GM18870 (cell line): ENCODE results near the gene RALGAPA1.
"Not testable (repeated sequence)": the region's sequence is repeated elsewhere in the genome, so short reads cannot be mapped to it uniquely, and the experiment has no call there.

Source experiments
- ATAC-seq: cut with Tn5 transposase; IDR thresholded peaks from one replicate; pipeline ENCODE4 v1.9.1; 2021; ENCODE audit warnings: moderate library complexity; ENCODE audit not compliant: unreplicated experiment

Gene RALGAPA1

DNA sequence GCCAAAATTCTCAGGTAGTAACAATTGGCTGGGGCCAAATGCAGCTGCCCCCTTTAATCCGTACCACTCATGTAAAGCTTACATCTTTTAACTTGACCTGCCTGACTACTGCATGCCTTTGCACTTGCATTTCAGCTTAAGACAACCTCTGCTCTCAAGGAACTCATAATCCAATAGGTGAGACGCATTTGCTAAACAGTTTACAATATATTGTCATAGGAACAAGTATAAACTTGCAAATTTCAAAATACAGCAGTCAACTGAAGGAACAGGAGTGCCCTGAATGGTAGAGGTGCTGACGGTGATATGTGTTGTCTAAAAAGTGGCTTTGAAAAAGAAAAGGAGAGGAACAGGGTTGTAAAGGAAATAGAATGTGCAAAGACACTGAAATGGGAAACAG lies 13.4 kb upstream of the RALGAPA1 start:
- ATAC-seq = no peak

DNA sequence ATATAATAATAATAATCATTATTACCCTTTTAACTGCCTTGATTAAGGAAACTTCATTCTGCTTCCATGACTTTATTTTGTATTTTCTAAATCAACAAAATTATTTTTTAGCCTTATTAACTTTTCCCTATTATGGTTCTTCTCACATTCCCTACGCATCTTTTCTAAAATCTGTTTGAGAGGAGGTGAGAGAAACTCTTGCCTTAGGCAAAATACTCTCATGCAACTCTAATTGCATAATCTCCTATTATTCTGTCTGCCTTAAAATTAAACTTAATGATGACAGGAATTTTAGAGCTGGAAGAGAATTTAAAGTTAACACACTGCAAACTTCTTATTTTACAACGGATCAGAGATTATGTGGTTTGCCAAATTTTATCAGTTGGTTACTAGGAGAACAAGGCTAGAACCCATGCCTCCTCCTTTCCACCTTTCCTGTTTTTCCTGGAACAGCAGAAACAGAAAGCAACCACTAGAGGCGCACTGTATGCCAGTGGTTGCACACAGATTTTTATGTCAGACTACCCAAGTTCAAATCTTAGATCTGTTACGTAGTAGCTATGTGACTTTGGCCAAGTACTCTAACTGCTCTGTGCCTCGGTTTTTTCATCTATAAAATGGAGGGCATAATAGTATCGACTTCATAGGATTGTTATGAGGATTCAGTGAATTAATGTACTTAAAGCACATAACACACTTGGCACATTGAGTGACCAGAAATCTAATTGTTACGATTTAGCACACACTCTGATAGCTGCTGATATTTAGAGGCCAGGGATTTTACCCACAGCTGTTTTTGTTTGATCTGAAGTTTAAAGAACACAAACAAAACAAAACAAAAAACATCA lies 12.7 kb upstream of the RALGAPA1 start:
- ATAC-seq = no peak

DNA sequence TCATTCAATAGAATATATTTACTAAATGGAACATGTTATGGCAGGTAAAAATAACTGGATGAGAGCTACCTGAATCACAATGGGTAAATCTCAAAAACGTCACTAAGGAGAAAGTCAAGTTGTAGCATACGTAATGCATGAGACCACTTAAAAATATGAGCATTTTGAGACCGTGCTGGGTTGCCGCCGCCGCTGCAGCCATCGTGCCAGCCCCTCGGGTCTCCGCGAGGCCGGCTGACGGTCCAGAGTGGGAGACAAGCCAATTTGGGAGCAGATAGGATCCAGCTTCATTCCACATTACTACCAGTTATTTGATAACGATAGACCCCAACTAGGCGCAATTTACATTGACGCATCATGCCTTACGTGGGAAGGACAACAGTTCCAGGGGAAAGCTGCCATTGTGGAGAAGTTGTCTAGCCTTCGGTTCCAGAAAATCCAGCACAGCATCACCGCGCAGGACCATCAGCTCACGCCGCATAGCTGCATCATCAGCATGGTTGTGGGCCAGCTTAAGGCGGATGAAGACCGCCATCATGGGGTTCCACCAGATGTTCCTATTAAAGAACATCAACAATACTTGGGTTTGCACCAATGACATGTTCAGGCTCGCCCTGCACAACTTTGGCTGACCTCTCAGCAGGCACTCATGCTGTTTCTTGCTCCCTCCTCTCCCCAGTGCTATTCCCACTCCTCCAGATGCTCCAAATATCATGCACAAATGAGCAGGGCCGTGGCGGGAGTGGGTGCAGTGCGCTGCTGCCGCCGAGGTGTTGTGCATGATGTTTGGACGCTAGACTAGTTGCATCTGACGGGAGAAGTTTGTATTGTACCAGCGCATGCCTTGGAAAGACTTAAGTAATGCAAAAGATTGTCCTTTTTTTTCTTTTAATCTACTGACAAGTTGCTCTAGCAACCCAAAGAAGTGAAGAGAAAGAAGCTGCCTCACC lies 10.8 kb upstream of the RALGAPA1 start:
- no peak for ATAC-seq

DNA sequence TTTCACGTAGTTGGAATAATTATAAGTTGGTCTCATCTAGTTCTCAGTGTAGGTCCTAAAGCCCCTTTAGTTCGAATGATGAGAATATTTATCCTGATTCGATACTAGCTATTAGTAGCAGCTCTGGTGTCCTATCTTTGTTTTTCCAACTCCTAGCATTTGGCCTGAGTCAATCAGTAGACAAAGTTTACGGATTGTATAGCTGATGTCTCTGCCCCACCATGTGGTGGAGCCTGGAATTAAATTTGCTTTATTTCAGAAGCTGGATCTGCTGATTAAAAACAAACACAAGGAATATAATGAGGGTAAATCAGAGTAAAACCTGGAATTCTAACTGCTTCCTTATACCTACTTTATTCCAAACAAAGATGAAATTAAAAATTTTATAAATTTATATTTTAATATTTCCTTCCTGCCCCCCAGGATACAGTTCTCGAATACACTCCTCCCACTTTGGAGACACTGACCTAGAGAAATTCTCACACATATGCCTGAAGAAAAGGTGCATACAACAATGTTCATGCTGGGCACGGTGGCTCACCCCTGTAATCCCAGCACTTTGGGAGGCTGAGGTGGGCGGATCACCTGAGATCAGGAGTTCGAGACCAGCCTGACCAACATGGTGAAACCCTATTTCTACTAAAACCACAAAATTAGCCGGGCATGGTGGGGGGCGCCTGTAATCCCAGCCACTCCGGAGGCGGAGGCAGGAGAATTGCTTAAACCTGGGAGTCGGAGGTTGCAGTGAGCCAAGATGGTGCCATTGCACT lies 9.4 kb upstream of the RALGAPA1 start:
- ATAC-seq = no peak

DNA sequence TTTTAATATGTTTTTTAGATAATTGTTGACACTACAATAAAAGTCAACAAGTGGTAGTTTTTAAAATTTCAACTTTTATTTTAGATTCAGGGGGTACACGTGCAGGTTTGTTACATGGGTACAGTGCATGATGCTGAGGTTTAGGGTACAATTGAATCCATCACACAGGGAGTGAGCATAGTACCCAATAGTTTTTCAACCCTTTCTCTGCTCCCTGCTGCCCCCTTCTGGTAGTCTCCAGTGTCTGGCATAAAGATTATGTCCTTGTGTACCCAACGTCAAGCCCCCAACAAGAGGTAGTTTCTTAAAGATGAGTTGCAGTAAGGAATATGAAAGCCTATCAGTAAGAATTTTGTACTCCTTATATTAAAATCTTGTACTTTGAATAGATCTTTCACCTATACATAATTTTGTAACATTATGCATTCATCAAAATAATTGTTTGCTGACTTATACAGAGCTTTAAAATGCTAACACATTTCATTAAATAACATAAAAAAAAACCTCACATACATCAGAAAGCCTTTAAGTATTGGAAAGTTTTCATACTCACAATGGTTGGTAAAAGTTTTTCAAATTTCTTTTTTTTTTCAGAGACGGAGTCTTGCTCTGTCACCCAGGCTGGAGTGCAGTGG lies 5.4 kb upstream of the RALGAPA1 start:
- peak; percentile 71 for ATAC-seq

DNA sequence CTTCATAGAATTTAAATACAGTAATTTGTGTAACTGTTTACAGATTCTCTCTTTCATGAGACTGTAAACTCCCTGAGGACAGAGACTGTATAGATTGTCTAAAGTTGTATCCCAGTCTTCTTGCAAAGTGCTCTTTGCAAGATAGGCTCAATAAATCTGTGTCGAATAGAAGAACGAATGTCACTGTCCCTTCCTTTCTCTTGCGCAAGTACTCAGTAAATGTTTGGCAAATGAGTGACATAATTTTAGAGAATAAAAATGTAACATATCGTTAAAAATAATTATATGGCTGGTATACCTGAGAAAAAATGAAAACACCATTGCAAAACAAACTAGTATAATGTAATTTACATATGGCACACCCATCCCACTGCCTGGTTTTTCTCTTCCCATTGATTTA lies 1.9 kb upstream of the RALGAPA1 start:
- ATAC-seq = no peak

DNA sequence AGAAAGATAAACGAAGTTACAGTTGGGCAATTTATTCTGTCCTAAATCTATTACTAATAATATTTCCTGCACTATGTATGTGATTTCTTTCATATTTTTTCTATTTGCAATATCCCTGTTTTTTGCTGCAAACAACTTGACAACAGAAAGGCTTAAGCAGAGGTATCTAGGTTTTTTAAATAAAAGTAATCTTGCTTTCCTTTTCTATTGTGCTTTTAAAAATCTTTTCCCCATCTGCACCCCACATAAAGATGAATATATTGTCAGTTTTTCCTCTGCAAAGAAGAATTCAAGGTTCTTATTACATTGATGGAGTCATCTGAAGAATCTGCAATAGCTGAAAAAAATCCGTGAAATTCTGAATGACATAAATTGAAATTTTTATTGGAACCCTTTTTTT lies 502 bp upstream of the RALGAPA1 start:
- no peak for ATAC-seq

DNA sequence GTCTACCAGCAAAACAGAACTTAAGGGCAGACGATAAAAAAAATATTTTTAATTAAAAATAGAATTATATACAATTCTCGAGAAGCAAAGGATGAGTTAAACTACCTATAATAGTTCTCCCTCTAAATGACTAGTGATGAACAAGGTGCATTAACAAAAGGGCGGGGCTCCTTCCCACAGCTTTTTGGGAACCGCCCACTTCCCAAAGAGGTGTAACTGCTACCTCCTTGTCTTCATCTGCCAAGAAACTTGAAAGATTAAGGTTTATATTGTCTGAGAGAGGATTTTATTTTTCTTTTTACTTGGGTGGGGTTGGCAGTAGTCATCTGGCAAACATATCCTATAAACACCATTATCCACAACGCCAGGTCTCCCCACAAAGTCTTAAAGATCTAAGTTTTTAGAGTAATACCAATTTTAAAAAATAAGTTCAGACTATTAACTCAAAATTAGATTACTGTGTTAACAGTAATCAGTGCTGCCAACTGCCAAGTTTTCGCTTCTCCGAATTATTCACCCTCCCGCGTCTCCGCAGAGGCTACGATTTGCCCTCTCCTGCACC lies 938 bp downstream of the RALGAPA1 start:
- no peak for ATAC-seq

DNA sequence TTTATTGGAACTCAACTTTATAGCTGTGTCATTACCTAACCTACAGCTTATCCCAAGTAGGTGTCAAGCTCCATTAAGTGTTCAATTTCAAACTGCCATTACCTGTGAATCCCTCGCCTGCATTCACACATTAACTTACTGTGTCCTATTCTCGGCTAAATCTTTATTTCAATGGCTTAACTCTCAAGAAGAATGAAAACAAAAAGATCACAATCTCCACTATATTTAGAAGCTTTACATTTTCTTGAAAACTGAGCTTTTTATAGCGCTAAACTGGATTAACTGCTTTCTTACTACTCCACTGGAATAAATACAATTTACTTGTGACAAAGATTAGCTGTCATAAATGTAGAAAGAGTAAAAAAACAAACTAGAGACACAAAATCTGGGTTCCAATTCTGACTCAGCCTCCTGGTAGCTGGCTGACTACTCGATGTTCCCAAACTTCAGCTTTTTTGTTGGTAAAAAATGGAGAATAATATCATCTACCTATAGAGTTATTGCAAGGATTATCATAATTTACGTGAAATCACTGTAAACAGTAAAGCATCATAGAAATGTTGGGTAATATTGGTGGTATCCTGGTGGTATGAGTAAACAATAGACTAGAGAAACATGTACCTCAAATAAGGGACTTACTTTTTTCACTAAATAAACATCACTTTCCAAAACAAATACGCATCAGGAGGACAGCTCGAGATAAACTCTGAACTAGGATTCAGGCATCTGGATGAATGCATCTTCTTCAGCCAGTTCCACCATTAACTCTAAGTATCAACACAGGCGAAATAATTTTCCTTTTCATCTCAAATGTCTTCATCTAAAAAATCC lies 1.7 kb downstream of the RALGAPA1 start:
- ATAC-seq = no peak

DNA sequence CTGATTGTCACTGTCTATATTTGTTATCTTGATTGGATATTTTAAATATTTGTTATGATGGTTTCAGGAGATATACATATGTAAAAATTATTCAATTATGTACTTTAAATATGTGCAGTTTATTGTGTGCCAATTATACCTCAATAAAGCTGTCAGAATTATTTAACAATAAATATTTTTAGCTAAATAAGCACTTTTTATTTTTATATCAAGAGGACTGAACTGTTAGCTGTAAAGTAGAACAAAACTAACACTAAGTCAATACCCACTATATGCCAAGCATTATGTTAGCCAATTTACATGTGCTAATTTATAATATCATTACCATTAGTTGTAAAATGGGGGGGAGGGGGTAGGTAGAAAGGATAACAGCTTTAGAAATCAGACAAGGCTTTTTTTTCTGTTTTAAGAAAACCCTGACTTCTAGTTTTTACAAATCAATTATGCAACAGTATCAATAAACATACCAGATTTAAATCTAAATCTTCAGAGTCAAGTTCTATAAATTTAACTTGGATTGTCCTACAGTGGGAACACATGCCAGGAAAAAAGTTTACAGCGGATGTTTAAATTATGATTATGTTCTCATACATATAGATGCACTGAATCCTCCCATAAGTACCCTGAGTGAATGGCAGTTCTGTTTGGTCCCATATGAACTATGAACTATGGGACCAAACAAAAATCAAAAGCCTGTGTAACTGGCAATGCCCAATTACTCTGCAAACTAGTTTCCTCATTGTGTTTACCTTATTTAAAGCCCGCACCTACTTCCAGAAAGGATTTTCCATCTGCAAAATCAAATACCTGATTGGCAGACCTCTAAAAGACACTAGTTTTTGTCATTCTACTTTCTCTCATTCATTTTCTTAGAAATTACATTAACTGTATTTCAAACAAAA lies 2.8 kb downstream of the RALGAPA1 start:
- no peak for ATAC-seq

DNA sequence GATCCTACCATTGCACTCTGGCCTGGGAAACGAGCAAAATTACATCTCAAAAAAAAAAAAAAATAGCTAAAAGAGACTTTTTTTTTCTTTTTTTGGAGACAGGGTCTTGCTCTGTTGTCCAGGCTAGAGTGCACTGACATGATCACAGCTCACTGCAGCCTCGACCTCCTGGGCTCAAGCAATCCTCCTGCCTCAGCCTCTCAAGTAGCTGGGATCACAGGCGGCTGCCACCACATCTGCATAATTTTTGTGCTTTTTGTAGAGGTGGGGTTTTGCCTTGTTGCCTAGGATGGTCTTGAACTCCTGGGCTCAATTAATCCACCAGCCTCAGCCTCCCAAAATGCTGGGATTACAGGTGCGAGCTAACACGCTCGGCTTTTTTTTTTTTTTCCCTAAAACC lies 11.3 kb downstream of the RALGAPA1 start:
- no peak for ATAC-seq

DNA sequence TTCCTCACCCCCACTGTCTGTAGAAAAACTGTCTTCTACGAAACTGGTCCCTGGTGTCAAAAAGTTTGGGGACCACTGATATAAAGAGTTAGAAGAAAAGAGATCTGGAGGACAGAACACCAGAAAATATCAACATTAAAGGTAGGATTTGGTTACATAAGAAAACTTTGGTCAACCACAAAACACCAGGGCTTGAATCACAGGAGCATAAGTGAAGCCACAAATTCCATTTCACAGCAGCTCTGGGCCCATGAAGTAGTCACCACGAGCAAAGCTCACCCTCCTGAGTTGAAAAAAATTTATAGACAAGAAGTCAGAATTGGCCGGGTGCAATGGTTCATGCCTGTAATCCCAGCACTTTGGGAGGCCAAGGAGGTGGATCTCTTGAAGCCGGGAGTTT lies 19.4 kb downstream of the RALGAPA1 start:
- ATAC-seq = no peak

DNA sequence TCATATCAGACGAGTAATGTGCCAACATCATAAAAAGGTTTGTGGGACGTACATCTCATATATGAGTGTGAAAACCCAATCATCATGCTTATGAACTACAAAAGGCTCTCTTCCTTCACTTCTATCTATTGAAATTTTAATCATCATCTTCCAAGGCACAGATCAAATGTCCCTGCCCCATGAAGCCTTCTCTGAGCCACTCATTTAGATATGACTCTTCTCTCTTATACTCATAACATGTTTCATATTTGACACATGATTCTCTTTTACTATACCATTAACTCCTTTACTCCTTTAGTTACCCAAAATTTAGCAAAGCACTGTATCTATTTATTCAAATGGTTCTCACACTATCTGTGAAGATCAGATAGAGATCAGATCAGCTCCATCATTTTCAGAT lies 22.2 kb downstream of the RALGAPA1 start:
- no peak for ATAC-seq

DNA sequence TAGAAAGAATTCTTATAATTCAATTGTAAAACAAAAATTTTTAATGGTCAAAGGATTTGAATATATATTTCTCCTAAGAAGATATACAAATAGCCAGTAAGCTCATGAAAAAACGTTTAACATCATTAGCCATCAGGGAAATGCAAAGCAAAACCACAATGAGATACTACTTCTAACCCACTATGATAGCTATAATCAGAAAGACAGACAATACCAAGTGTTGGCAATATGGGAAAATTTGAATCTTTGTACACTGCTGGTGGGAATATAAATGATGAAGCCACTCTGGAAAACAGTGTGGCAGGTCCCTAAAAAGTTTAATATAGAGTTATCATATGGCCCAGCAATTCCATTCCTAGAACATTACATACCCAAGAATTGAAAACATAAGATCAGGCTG lies 25.4 kb downstream of the RALGAPA1 start:
- no peak for ATAC-seq

DNA sequence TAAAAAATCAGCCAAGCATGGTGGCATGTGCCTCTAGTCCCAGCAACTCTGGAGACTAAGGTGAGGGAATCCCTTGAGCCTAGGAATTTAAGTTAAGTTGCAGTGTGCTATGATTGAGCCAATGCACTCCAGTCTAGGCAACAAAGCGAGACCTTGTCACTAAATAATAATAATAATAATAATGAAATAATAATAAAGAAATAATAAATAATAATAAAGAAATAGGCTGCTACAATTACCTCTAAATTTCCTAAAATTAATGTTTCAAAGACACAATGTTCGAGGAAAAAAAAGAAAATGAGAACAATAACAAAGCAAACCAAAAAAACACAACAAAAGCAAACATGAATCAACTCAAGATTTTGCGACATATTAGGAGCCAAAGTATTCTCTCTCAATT lies 29.7 kb downstream of the RALGAPA1 start:
- no peak for ATAC-seq

DNA sequence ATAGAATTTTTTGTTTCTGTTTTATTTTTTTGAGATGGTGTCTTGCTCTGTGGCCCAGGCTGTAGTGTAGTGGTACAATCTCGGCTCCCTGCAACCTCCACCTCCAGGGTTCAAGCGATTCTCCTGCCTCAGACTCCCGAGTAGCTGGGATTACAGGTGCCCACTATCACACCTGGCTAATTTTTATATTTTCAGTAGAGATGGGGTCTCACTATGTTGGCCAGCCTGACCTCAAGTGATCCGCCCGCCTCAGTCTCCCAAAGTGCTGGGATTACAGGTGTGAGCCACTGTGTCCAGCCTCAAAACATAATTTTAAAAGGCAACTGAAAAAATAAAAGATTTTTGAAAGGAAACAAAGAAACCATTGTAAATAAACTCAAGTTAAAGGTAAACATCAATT lies 31.5 kb downstream of the RALGAPA1 start:
- ATAC-seq = not testable (repeated sequence)

DNA sequence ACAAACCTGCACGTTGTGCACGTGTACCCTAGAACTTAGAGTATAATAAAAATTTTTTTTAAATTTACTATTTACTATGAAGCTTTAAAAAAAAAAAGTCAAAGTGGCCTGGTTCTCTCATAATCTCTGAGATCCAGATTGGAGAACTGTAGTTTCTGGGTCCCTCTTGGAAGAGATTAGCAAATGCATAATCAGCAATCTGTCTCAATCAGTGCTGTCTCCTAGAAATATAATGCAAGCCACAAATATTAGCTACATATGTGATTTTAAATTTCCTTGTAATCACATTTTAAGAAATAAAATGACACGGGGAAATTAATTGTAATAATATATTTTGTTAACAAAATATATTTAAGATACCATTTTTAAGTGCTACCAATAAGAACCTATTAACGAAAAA lies 32.3 kb downstream of the RALGAPA1 start:
- ATAC-seq = no peak

DNA sequence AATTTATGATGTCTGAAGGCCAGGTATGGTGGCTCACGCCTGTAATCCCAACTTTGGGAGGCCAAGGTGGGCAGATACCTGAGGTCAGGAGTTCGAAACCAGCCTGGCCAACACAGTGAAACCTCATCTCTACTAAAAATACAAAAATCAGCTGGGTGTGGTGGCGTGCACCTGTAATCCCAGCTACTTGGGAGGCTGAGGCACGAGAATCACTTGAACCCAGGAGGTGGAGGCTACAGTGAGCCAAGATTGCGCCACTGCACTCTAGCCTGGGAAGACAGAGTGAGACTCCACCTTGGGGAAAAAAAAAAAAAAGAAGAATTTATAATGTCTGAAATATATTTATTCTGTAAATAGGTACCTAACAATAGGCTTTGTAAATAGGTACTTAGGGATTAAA lies 33.0 kb downstream of the RALGAPA1 start:
- ATAC-seq = not testable (repeated sequence)

DNA sequence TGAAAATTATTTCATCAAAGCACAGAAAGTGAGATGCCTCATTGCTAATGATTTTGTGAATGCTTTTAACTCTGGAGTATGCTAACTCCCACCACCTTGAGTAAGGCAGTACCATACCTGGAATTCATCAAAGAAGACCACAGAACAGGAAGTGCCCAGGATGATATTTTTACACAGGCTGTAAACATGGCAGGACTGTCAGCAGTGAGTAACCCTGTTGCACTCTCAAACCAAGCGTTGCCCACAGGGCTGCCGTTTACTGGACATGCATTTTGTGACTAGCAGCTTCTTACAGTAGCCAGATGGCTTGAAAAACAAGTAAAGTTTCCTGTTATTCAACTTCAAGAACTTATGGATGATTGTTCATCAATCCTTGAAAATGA lies 42.4 kb downstream of the RALGAPA1 start:
- ATAC-seq = no peak
